ENCODE results near the gene KLRB1. TPM values are rescaled to one million over a fixed set of nuclear protein-coding genes. Genes with fewer than 3 reads are reported as not detected.
"Not testable (repeated sequence)": the region's sequence is repeated elsewhere in the genome, so short reads cannot be mapped to it uniquely, and the experiment has no call there.

KLRB1 gene
- polyA plus RNA-seq, 2 donors, result 0.73 to 0.81 TPM

- H3K9me3 ChIP-seq (ENCODE audit: control insufficient read depth in 2 of 2, insufficient read depth in 1 of 2, low read depth in 1 of 2, low read length in 1 of 2); H3K27me3 ChIP-seq (ENCODE audit: control insufficient read depth in 1 of 2, insufficient read depth in 2 of 2, low read length in 2 of 2): not testable (repeated sequence)
- 90 to 100% methylated on average over 4 to 7 of the region's 7 CpGs for WGBS, 2 donors
Observed at GRCh38 chr12:9566113-9566512, 41.6 kb downstream of the KLRB1 start.

GRCh38 chr12:9564418-9564817 lies 43.3 kb downstream of the KLRB1 start:
- H3K27ac ChIP-seq (ENCODE audit: low read depth in 2 of 2, low read length in 1 of 2); H3K4me1 ChIP-seq (ENCODE audit: control insufficient read depth in 2 of 2, insufficient read depth in 2 of 2, low read length in 1 of 2); H3K9me3 ChIP-seq (ENCODE audit: control insufficient read depth in 2 of 2, insufficient read depth in 1 of 2, low read depth in 1 of 2, low read length in 1 of 2); H3K27me3 ChIP-seq (ENCODE audit: control insufficient read depth in 1 of 2, insufficient read depth in 2 of 2, low read length in 2 of 2); H3K4me3 ChIP-seq (ENCODE audit: low read depth in 1 of 2, low read length in 2 of 2); H3K36me3 ChIP-seq (ENCODE audit: control insufficient read depth in 2 of 2, insufficient read depth in 2 of 2, low read length in 1 of 2): not testable (repeated sequence)
- 80 to 88% methylated on average over 1 to 2 of the region's 2 CpGs for WGBS, 2 donors

More at GRCh38 chr12:9566113-9566512, 41.6 kb downstream of the KLRB1 start:
- H3K36me3 ChIP-seq (ENCODE audit: control insufficient read depth in 2 of 2, insufficient read depth in 2 of 2, low read length in 1 of 2); H3K4me3 ChIP-seq (ENCODE audit: low read depth in 1 of 2, low read length in 2 of 2); H3K27ac ChIP-seq (ENCODE audit: low read depth in 2 of 2, low read length in 1 of 2); H3K4me1 ChIP-seq (ENCODE audit: control insufficient read depth in 2 of 2, insufficient read depth in 2 of 2, low read length in 1 of 2): not testable (repeated sequence)

- not testable (repeated sequence) for H3K4me3 ChIP-seq (ENCODE audit: low read depth in 1 of 2, low read length in 2 of 2); H3K27me3 ChIP-seq (ENCODE audit: control insufficient read depth in 1 of 2, insufficient read depth in 2 of 2, low read length in 2 of 2); H3K9me3 ChIP-seq (ENCODE audit: control insufficient read depth in 2 of 2, insufficient read depth in 1 of 2, low read depth in 1 of 2, low read length in 1 of 2); H3K27ac ChIP-seq (ENCODE audit: low read depth in 2 of 2, low read length in 1 of 2); H3K4me1 ChIP-seq (ENCODE audit: control insufficient read depth in 2 of 2, insufficient read depth in 2 of 2, low read length in 1 of 2); H3K36me3 ChIP-seq (ENCODE audit: control insufficient read depth in 2 of 2, insufficient read depth in 2 of 2, low read length in 1 of 2)
- 66 to 94% methylated on average over 2 to 3 of the region's 5 CpGs for WGBS, 2 donors
Observed at GRCh38 chr12:9562841-9563453, 44.8 kb downstream of the KLRB1 start.

- H3K4me3 ChIP-seq (ENCODE audit: low read depth in 1 of 2, low read length in 2 of 2); H3K27ac ChIP-seq (ENCODE audit: low read depth in 2 of 2, low read length in 1 of 2); H3K36me3 ChIP-seq (ENCODE audit: control insufficient read depth in 2 of 2, insufficient read depth in 2 of 2, low read length in 1 of 2); H3K27me3 ChIP-seq (ENCODE audit: control insufficient read depth in 1 of 2, insufficient read depth in 2 of 2, low read length in 2 of 2); H3K9me3 ChIP-seq (ENCODE audit: control insufficient read depth in 2 of 2, insufficient read depth in 1 of 2, low read depth in 1 of 2, low read length in 1 of 2); H3K4me1 ChIP-seq (ENCODE audit: control insufficient read depth in 2 of 2, insufficient read depth in 2 of 2, low read length in 1 of 2): not testable (repeated sequence)
- 33 to 40% methylated on average over 1 to 4 of the region's 4 CpGs for whole genome bisulfite sequencing, 2 donors
Observed at GRCh38 chr12:9545489-9545888, 62.2 kb downstream of the KLRB1 start.

Other genes with a start within 250 kb of the KLRB1 start
- gene CLEC2D, start 61.8 kb upstream of the KLRB1 start, polyA plus RNA-seq, result 1 to 10 TPM; 1.8 to 5.2 TPM
- gene CLECL1, start 125.2 kb upstream of the KLRB1 start, polyA plus RNA-seq, result under 1 TPM in 1 of 2 donors, not detected in 1; 0.25 TPM
- gene CD69, start 153.0 kb upstream of the KLRB1 start, polyA plus RNA-seq, result 1 to 10 TPM; 1.6 to 1.8 TPM
- gene KLRF1, start 219.6 kb upstream of the KLRB1 start, polyA plus RNA-seq, result 1 to 10 TPM in 1 of 2 donors, under 1 TPM in 1; 0.48 to 1.2 TPM